Mononuclear cell (primary cell): ENCODE data around the gene GNAT2. TPM values are rescaled to one million over a fixed set of nuclear protein-coding genes. Genes with fewer than 3 reads are reported as not detected.

Experiments used
- H3K27me3 ChIP-seq: 2 replicates; pipeline ENCODE4 v1.6.0; 2011; ENCODE audit warnings: low read length, control low read depth; ENCODE audit not compliant: insufficient read depth
- H3K4me1 ChIP-seq: 2 replicates; pipeline ENCODE4 v1.5.1; 2011; ENCODE audit warnings: mild to moderate bottlenecking, low read length, control low read depth; ENCODE audit not compliant: insufficient read depth
- H3K4me3 ChIP-seq: 2 replicates; pipeline ENCODE4 v1.5.1; 2011; ENCODE audit warnings: mild to moderate bottlenecking, low read length, moderate library complexity
- H3K9me3 ChIP-seq: 2 replicates; pipeline ENCODE4 v1.5.1; 2011; ENCODE audit warnings: low read depth, mild to moderate bottlenecking, control low read depth, low read length
- total RNA-seq: library from RNA; depleted of rRNA; stranded (reverse); fragments of >200 nt; gene quantifications from one replicate; pipeline ENCODE4 v1.2.3, GENCODE V29; 2012

The GNAT2 gene
- total RNA-seq, 1 donor = not detected

- Histone ChIP-seq H3K9me3 (no peaks in the 10 kb centered on the region), H3K4me1 (peaks cover 15% of the 10 kb centered on the region)
Observed at GRCh38 chr1:109652402-109652801, 33.0 kb upstream of the GNAT2 start.

GRCh38 chr1:109650609-109651008 is 31.2 kb upstream of the GNAT2 start:
- Histone ChIP-seq H3K4me1 (peaks cover 5% of the 10 kb centered on the region), H3K27me3 (peaks cover 2% of the 10 kb centered on the region), H3K4me3 (no peak overlapping the region), H3K9me3 (no peaks in the 10 kb centered on the region)

More at GRCh38 chr1:109652402-109652801, 33.0 kb upstream of the GNAT2 start:
- Histone ChIP-seq H3K27me3 (peaks cover 2% of the 10 kb centered on the region), H3K4me3 (no peak overlapping the region)

- Histone ChIP-seq H3K27me3 (peaks cover under 1% of the 10 kb centered on the region), H3K4me1 (no peaks in the 10 kb centered on the region), H3K4me3 (no peak overlapping the region), H3K9me3 (no peaks in the 10 kb centered on the region)
Observed at GRCh38 chr1:109649491-109649914, 30.1 kb upstream of the GNAT2 start.

- Histone ChIP-seq H3K4me3 (no peak overlapping the region), H3K4me1 (peaks cover 11% of the 10 kb centered on the region), H3K9me3 (no peaks in the 10 kb centered on the region), H3K27me3 (no peaks in the 10 kb centered on the region)
Observed at GRCh38 chr1:109644670-109645069, 25.3 kb upstream of the GNAT2 start.

GRCh38 chr1:109643385-109644230 is 24.2 kb upstream of the GNAT2 start:
- Histone ChIP-seq H3K4me1 (peaks cover 11% of the 10 kb centered on the region), H3K27me3 (no peaks in the 10 kb centered on the region), H3K9me3 (no peaks in the 10 kb centered on the region), H3K4me3 (no peak overlapping the region)

GRCh38 chr1:109642626-109643025 is 23.2 kb upstream of the GNAT2 start:
- no peaks in the 10 kb centered on the region for H3K9me3 ChIP-seq
- H3K4me1 ChIP-seq = peaks cover 11% of the 10 kb centered on the region
- H3K27me3 ChIP-seq = no peaks in the 10 kb centered on the region
- H3K4me3 ChIP-seq = no peak overlapping the region

GRCh38 chr1:109641861-109642260 is 22.4 kb upstream of the GNAT2 start:
- Histone ChIP-seq H3K27me3 (no peaks in the 10 kb centered on the region), H3K4me3 (no peak overlapping the region), H3K9me3 (no peaks in the 10 kb centered on the region), H3K4me1 (peaks cover 11% of the 10 kb centered on the region)

GRCh38 chr1:109641078-109641740 is 21.8 kb upstream of the GNAT2 start:
- no peaks in the 10 kb centered on the region for H3K9me3 ChIP-seq
- H3K4me1 ChIP-seq = peaks cover 11% of the 10 kb centered on the region
- H3K4me3 ChIP-seq = no peak overlapping the region
- no peaks in the 10 kb centered on the region for H3K27me3 ChIP-seq

- peaks cover 11% of the 10 kb centered on the region for H3K4me1 ChIP-seq
Observed at GRCh38 chr1:109640285-109640865, 21.0 kb upstream of the GNAT2 start.

GRCh38 chr1:109639841-109640184 is 20.4 kb upstream of the GNAT2 start:
- Histone ChIP-seq H3K4me1 (peaks cover 14% of the 10 kb centered on the region), H3K27me3 (no peaks in the 10 kb centered on the region), H3K4me3 (no peak overlapping the region), H3K9me3 (no peaks in the 10 kb centered on the region)

More at GRCh38 chr1:109640285-109640865, 21.0 kb upstream of the GNAT2 start:
- Histone ChIP-seq H3K4me3 (no peak overlapping the region), H3K27me3 (no peaks in the 10 kb centered on the region), H3K9me3 (no peaks in the 10 kb centered on the region)

GRCh38 chr1:109639063-109639840 is 19.8 kb upstream of the GNAT2 start:
- Histone ChIP-seq H3K9me3 (no peaks in the 10 kb centered on the region), H3K4me1 (peaks cover 20% of the 10 kb centered on the region), H3K27me3 (no peaks in the 10 kb centered on the region), H3K4me3 (no peak overlapping the region)

GRCh38 chr1:109637446-109637845 is 18.0 kb upstream of the GNAT2 start:
- H3K27me3 ChIP-seq = no peaks in the 10 kb centered on the region
- H3K4me1 ChIP-seq = peaks cover 14% of the 10 kb centered on the region
- no peaks in the 10 kb centered on the region for H3K9me3 ChIP-seq
- H3K4me3 ChIP-seq = no peak overlapping the region

GRCh38 chr1:109636201-109636952 is 17.0 kb upstream of the GNAT2 start:
- no peaks in the 10 kb centered on the region for H3K27me3 ChIP-seq
- no peaks in the 10 kb centered on the region for H3K9me3 ChIP-seq
- peaks cover 14% of the 10 kb centered on the region for H3K4me1 ChIP-seq
- H3K4me3 ChIP-seq = no peak overlapping the region

GRCh38 chr1:109635862-109636200 is 16.4 kb upstream of the GNAT2 start:
- H3K27me3 ChIP-seq = no peaks in the 10 kb centered on the region

More at GRCh38 chr1:109635862-109636200, 16.4 kb upstream of the GNAT2 start:
- Histone ChIP-seq H3K4me1 (peaks cover 14% of the 10 kb centered on the region), H3K9me3 (no peaks in the 10 kb centered on the region), H3K4me3 (no peak overlapping the region)
